ENCODE measurements around the gene RPA3.

The RPA3 gene

GRCh38 chr7:7731732-7732131 lies 13.3 kb upstream of the RPA3 start:
- no peak for DNase-seq

DNA sequence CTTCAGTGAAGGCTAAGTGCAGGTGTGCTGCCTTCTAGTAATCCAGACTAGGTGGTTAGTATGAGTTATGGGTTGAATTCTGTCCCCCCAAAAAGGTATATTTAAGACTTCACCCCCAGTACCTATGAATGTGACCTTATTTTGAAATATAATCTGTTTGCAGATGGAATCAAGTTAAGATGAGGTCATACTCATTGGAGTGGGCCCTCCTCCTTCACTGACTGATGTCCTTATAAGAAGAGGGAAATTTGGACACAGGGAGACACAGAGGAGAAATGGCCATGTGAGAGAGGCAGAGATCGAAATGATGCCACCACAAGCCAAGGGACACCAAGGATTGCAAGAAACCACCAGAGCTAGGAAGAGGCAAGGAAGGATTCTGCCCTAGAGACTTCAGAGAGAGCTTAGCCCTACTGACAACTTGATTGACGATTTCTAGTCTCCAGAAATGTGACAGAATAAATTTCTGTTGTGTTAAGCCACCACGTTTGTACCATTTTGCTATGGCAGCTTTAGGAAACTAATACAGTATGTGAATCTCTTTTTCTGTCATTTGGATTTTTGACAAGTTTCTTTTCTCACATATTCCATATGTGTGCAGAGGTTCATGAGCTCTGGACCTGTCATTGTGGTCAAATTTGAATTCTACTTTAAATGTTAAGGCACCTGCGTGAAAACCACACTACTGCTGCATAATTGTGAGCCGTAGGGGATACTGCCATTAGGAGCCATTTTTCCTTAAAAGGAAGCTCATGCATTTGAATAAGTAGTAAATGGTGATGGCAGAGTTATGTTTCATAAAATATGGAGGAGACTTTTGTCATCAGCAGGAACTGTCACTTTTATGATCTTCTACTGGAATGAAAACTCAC lies 2.6 kb upstream of the RPA3 start:
- no peak for DNase-seq

GRCh38 chr7:7720193-7720592 lies 1.8 kb upstream of the RPA3 start:
- no peak for DNase-seq

GRCh38 chr7:7719236-7719635 lies 829 bp upstream of the RPA3 start:
- DNase-seq, result peak; percentile 3 to 19

DNA sequence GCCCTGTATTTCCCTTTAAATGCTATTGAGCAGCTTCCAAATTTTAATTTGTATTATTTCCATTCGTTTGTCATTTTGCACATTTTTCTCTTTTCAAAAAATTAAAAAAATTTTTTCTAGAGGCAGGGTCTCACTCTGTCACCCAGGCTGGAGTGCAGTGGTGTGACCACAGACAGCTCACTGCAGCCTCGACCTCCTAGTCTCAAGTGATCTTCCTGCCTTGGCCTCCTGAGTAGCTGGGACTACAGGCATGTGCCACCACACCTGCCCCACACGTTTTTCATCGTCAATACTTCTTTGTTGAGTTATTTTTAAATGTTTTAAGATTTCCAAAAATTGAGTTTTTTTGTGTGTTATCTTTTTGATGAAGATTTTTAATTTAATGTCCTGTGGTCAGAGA lies 4.7 kb downstream of the RPA3 start:
- DNase-seq, result no peak

- no peak for DNase-seq
Measured at GRCh38 chr7:7710469-7710868, 7.9 kb downstream of the RPA3 start.

- DNase-seq, result no peak
Measured at GRCh38 chr7:7709291-7709690, 9.1 kb downstream of the RPA3 start.

DNA sequence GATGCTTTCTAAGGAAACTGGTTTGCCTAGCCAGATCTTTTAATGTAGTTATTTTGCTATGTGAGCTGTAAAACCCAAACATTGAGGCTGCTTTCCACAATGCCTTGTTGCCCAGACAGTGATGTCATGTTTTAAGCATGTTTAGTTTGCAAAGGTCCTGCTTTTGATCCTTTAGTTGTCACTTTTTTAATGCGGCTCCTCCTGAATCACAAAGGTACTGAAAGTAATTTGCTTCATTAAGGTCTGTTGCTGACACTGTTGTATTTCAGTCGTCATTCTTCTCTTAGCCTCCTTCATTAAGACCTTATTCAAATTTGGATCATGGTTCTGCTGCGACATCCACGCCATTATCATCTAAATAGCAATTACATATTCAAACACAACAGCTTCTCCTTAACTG lies 10.6 kb downstream of the RPA3 start:
- DNase-seq, result no peak

- DNase-seq, result no peak
Measured at GRCh38 chr7:7707246-7707645, 11.2 kb downstream of the RPA3 start.

DNA sequence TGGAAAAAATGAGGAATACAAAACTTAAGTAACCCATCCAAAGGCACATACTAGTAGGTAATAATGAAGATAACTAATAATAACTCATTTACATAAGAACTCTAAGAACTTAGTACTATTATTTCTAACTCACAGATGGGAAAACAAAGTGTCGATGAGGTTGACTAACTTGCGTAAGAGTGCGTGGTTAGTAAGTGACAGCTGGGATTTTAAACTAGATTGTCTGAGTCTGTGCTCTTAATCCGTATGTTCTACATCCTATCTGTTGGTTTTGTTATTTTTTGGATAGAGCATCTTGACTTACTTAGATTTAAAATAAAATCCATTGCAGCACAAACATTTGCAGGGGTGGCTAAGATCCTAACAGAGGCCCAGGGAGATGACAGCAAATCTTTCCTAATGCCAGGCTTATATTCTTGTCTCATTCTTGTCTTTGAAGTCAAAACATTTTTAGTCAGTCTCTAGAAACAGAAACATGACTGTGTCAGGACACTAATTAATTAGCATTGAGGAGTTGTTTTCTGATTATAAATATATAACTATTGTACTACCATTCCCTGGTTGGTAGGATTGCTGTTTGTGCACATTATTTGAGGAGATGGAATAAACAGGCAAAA lies 11.7 kb downstream of the RPA3 start:
- DNase-seq, result no peak

DNA sequence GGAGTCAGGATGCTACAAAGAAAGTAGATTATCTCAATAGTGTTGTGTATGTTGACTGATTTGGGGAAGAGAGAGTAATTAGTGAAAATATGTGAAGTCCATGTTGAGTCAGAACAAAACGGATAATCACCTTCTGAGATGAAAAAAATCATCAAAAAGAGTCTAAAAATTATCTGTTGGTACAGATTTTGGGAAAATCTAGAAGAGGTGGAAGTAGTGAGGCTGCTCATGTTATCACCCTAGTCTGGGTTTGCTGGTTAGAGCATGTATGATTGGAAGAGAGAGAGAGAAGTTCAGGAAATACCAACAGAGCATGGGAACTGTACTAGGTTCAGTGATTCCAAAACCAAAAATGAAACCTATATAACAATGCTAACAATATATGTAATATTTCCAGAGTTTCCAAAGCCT lies 12.3 kb downstream of the RPA3 start:
- DNase-seq, result no peak

- DNase-seq, result no peak
Measured at GRCh38 chr7:7705318-7705717, 13.1 kb downstream of the RPA3 start.

- DNase-seq, result no peak
Measured at GRCh38 chr7:7704867-7705266, 13.5 kb downstream of the RPA3 start.

DNA sequence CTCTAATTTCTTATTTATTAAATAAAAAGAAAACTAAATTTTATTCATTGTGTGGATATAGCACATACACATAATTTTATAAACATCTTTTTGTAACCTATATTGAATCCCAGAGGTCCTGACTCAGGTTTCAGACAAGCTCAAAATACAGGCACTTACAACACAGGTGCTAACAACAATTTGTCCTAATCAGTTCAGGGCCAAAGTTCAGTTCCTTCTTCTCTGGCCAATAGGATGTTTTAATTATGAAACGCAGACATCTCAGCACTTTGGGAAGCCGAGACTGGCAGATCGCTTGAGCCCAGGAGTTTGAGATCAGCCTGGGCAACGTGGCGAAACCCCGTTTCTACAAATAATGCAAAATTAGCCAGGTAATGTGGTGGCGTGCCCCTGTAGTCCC lies 15.0 kb downstream of the RPA3 start:
- no peak for DNase-seq

- DNase-seq, result no peak
Measured at GRCh38 chr7:7702826-7703225, 15.6 kb downstream of the RPA3 start.

DNA sequence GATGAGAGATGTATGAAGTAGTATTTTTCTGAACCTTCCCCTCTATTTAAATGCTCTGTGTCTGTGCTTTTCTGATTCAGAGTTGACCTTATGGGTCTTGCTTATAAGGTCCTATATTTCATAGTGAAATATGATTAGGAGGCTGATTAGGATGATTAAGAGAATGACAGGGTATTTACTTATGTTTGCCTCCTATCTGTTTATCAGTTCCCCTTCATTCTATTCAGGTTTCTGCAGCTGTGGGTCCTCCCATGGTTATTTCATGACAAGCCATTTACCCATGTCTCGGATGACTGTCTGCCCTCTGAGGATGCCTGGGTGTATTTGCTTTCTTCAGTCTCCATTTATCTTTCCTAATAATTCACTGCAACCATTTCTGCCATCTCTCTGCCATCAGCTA lies 16.9 kb downstream of the RPA3 start:
- no peak for DNase-seq

GRCh38 chr7:7699970-7700369 lies 18.4 kb downstream of the RPA3 start:
- no peak for DNase-seq

- DNase-seq, result no peak
Measured at GRCh38 chr7:7699380-7699779, 19.0 kb downstream of the RPA3 start.

GRCh38 chr7:7698930-7699329 lies 19.5 kb downstream of the RPA3 start:
- no peak for DNase-seq

DNA sequence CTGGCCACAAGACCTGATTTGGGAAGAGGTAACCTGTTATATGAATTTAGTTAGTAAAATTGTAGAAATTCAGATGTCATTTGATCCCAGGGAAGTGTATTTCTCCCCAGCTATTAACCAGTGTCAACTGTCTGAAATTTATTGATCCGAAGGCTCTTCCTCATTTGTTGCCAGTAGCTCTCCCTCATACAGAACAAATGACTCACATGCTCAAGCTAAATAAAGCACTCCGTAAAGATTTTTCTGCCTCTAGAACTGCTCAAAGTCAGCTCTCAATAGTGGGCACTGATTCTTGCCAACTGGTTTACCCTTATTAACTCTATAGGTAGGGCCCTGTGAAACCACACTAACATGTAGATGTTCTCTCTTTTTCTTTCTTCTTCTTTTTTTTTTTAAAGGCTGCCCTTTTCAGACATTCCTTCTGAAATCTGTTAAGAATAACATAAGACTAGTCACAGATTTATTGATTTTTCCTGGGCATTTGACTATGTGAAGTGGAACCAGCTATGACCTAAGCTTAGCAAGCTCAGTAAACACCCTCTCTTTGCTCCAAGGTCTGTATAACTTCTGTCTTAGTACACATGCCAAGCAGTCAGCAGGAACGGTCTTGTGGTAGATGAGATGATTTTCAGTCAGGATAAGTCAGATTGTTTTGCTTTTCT lies 21.8 kb downstream of the RPA3 start:
- no peak for DNase-seq

DNA sequence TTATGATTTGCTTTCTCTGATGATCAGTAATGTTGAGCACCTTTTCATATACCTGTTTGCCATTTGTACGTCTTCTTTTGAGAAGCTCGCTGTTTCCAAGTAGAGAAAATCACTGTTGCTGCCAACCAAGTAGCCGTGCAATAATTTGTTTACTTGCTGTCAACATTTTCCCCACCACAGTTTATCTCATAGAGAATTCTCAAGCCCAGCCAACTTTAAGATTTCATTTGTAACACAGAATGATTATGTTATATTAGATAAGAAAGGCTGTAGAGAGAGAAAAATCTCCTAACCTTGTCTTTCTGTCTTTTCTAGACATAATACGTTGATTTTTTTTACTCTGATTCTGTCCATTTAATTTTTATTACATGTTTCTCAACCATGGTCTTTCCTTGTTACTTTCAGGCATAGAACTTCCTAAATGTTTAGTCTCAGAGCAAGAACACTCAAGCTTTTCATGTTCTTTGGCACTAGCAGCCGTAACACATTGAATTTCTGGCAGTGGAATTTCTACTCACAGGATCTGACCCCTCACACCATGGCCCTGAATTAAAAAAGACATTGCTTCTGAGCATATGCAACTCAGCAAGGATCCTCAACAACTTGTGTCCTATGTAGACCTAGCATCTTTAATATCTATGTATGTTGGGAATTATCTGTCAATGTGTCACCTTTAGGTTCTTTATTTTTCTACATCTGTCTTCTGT lies 23.1 kb downstream of the RPA3 start:
- no peak for DNase-seq

DNA sequence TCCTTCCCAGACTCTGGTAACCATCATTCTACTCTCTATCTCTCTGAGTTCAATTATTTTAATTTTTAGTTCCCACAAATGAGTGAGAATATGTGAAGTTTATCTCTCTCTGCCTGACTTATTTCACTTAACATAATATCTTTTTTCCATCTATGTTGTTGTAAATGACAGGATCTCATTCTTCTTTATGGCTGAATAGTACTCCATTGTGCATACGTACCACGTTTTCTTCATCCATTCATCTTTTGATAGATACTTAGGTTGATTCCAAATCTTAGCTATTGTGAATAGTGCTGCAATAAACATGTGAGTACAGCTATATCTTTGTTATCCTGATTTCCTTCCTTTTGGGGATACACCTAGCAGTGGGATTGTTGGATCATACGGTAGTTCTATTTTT lies 23.9 kb downstream of the RPA3 start:
- no peak for DNase-seq

DNA sequence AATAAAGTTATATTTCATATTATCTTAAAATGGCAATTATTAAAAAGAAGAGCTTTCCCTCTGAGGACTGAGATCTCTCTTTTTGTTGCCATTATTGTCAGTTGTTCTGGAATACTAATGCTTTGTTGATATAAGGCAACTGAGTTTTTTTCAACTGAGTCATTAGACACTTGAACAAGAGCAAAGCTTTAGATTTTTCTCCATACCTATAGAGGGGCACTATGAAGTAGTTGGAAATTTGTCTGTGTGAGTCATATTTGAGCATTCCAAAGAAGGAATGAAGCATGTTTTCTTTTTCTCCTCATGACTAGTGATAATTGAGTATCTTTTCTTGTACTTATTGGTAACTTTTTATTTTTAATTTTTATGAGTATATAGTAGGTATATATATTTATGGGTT lies 24.5 kb downstream of the RPA3 start:
- DNase-seq, result no peak

GRCh38 chr7:7688956-7689355 lies 29.5 kb downstream of the RPA3 start:
- DNase-seq, result no peak

Data from activated CD4-positive, alpha-beta T cell treated with anti-CD3 and anti-CD28 coated beads, Interleukin-2, amount 50 U/mL, for 4 hours (primary cell).